GM10248 (cell line): Measurements from ENCODE around the gene PTPN7.

Experiments used
- CTCF ChIA-PET: fragments of 300-600 bp; sonication (Branson Sonifier 250); formaldehyde crosslinking; extraction: SDS; loops from one replicate; lab custom pipeline; 2021; ENCODE audit warnings: antibody characterized with exemption; lab: Yijun Ruan, JAX
- POLR2A ChIA-PET: fragments of 350-650 bp; sonication (Branson Sonifier 250); formaldehyde crosslinking; extraction: SDS; loops from one replicate; lab custom pipeline; 2020; ENCODE audit warnings: antibody characterized with exemption; lab: Yijun Ruan, JAX
- DNase-seq: peaks from one replicate; pipeline ENCODE4 v3.0.0; 2012; ENCODE audit errors: extremely low spot score
- CTCF ChIP-seq: IDR thresholded peaks from 2 replicates; pipeline ENCODE4 v1.5.1; 2012; ENCODE audit warnings: mild to moderate bottlenecking, low read depth; ENCODE audit errors: extremely low read depth, missing control alignments, control extremely low read depth

The PTPN7 gene

GRCh38 chr1:202131956-202132821 is 28.2 kb downstream of the PTPN7 start:
- ChIA-PET POLR2A (interaction anchor here (0.6 to 0.7 kb wide), 2 partner anchors 14 to 1158 kb away, joined by 3 read pairs; no protein-coding TSS in a partner anchor), CTCF (interaction anchor here (1.2 to 6.3 kb wide), 5 partner anchors 10 to 236 kb away, joined by 3 to 99 read pairs (median 6); partner anchors contain the start of genes ELF3 and GPR37L1)
- no peak for DNase-seq
- no peak for TF ChIP-seq CTCF

GRCh38 chr1:202130816-202131522 is 29.4 kb downstream of the PTPN7 start:
- no peak for DNase-seq
- TF ChIP-seq CTCF = no peak
- ChIA-PET POLR2A (interaction anchor here (0.7 kb wide), 1 partner anchor 16 kb away, joined by 3 read pairs; no protein-coding TSS in a partner anchor), CTCF (interaction anchor here (1.4 to 6.3 kb wide), 4 partner anchors 9 to 131 kb away, joined by 4 to 99 read pairs (median 9); partner anchors contain the start of gene GPR37L1)

- no peak for TF ChIP-seq CTCF
- POLR2A ChIA-PET = no interaction called here
- CTCF ChIA-PET = interaction anchor here (1.8 to 3.6 kb wide), 2 partner anchors 11 to 131 kb away, joined by 9 read pairs; no protein-coding TSS in a partner anchor
- DNase-seq = no peak
Measured at GRCh38 chr1:202130297-202130721, 30.1 kb downstream of the PTPN7 start.

GRCh38 chr1:202129453-202130296 is 30.7 kb downstream of the PTPN7 start:
- TF ChIP-seq CTCF = no peak
- no peak for DNase-seq
- ChIA-PET CTCF (interaction anchor here (1.8 to 3.6 kb wide), 2 partner anchors 11 to 130 kb away, joined by 9 read pairs; no protein-coding TSS in a partner anchor), POLR2A (interaction anchor here (0.6 to 0.7 kb wide), 2 partner anchors 127 to 143 kb away, joined by 3 to 9 read pairs; no protein-coding TSS in a partner anchor)

GRCh38 chr1:202127836-202128622 is 32.4 kb downstream of the PTPN7 start:
- no peak for DNase-seq
- ChIA-PET CTCF (interaction anchor here (3.6 kb wide), 1 partner anchor 128 kb away, joined by 9 read pairs; no protein-coding TSS in a partner anchor), POLR2A (no interaction called here)
- TF ChIP-seq CTCF = no peak
